ENCODE measurements around the gene GADD45GIP1.
"Not testable (repeated sequence)": the region's sequence is repeated elsewhere in the genome, so short reads cannot be mapped to it uniquely, and the experiment has no call there.

Gene GADD45GIP1

GRCh38 chr19:12965017-12965811 is 8.2 kb upstream of the GADD45GIP1 start:
- in situ Hi-C loops (cut with MboI; ENCODE audit: low sequenced_read_pairs) = no loop called here

- in situ Hi-C loops (cut with MboI; ENCODE audit: low sequenced_read_pairs) = no loop called here
Measured at GRCh38 chr19:12959481-12959880, 2.5 kb upstream of the GADD45GIP1 start.

- in situ Hi-C loops (cut with MboI; ENCODE audit: low sequenced_read_pairs) = not testable (repeated sequence)
Measured at GRCh38 chr19:12957389-12957952, 448 bp upstream of the GADD45GIP1 start.

- in situ Hi-C loops (cut with MboI; ENCODE audit: low sequenced_read_pairs) = no loop called here
Measured at GRCh38 chr19:12955996-12956395, 1.0 kb downstream of the GADD45GIP1 start.

GRCh38 chr19:12955575-12955974 is 1.4 kb downstream of the GADD45GIP1 start:
- in situ Hi-C loops (cut with MboI; ENCODE audit: low sequenced_read_pairs) = not testable (repeated sequence)

GRCh38 chr19:12954612-12954962 is 2.4 kb downstream of the GADD45GIP1 start:
- in situ Hi-C loops (cut with MboI; ENCODE audit: low sequenced_read_pairs) = no loop called here

GRCh38 chr19:12953799-12954611 is 3.0 kb downstream of the GADD45GIP1 start:
- in situ Hi-C loops (cut with MboI; ENCODE audit: low sequenced_read_pairs) = no loop called here

- in situ Hi-C loops (cut with MboI; ENCODE audit: low sequenced_read_pairs) = no loop called here
Measured at GRCh38 chr19:12953138-12953798, 3.8 kb downstream of the GADD45GIP1 start.

GRCh38 chr19:12952488-12953137 is 4.4 kb downstream of the GADD45GIP1 start:
- in situ Hi-C loops (cut with MboI; ENCODE audit: low sequenced_read_pairs) = no loop called here

- in situ Hi-C loops (cut with MboI; ENCODE audit: low sequenced_read_pairs) = not testable (repeated sequence)
Measured at GRCh38 chr19:12952050-12952449, 5.0 kb downstream of the GADD45GIP1 start.

GRCh38 chr19:12949363-12950283 is 7.4 kb downstream of the GADD45GIP1 start:
- in situ Hi-C loops (cut with MboI; ENCODE audit: low sequenced_read_pairs) = no loop called here

- in situ Hi-C loops (cut with MboI; ENCODE audit: low sequenced_read_pairs) = no loop called here
Measured at GRCh38 chr19:12948612-12949362, 8.2 kb downstream of the GADD45GIP1 start.

GRCh38 chr19:12947702-12948611 is 9.1 kb downstream of the GADD45GIP1 start:
- in situ Hi-C loops (cut with MboI; ENCODE audit: low sequenced_read_pairs) = no loop called here

- in situ Hi-C loops (cut with MboI; ENCODE audit: low sequenced_read_pairs) = no loop called here
Measured at GRCh38 chr19:12946731-12947496, 10.1 kb downstream of the GADD45GIP1 start.

- in situ Hi-C loops (cut with MboI; ENCODE audit: low sequenced_read_pairs) = no loop called here
Measured at GRCh38 chr19:12946092-12946721, 10.8 kb downstream of the GADD45GIP1 start.

- in situ Hi-C loops (cut with MboI; ENCODE audit: low sequenced_read_pairs) = no loop called here
Measured at GRCh38 chr19:12945479-12946091, 11.4 kb downstream of the GADD45GIP1 start, which contains the start of gene RAD23A. Gene RAD23A (plus strand): TSS chr19:12945862. CDS start chr19:12945949, 87 bp downstream.
